ENCODE measurements around the gene CEBPE. TPM values are rescaled to one million over a fixed set of nuclear protein-coding genes. Genes with fewer than 3 reads are reported as not detected.

The CEBPE gene
- total RNA-seq (2014; rRNA removed; shearing (Covaris generic)) = not detected in 2 replicates

DNA sequence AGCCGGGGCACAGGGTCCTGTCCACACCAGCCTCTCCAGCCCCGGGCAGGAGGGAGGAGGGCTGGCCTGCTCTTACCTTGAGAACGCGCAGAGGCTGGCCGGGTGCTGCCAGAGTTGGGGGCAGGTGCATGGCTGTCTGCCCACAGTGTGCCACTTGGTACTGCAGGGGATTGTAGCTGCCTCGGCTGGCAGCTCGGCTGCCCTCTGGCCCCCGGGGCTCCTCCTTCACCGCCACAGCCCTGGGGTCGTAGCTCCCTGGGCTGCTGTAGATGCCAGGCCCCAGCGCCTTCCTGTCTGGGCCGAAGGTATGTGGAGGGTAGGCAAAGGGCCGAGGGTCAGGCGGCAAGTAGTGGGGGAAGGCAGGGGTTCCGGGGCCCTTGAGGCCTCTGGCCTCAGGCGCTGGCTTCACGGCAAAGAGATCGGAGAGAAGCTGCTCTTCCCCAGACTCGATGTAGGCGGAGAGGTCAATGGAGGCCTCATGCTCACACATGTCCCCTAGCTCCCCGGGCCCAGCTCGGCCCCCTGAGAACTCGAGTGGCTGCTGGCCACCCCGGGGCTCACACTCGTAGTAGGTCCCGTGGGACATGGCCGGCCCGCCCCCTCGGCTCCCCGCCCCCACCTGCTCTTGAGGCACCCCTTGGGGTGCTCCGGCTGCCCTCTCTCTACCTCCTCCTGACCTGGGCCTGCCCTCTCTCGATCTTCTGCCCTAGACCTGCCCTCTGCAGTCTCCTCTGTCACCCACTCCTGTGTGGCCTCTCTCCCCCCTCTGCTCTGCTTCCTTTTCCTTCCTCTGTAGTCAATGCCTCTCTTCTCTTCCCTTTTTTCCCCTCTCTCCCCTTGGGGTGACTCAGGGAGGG, at the start of gene CEBPE:
TSS of gene CEBPE (minus strand) at position 750 of the 857 bp plus-strand sequence. CDS start at position 586, 164 bp downstream.

DNA sequence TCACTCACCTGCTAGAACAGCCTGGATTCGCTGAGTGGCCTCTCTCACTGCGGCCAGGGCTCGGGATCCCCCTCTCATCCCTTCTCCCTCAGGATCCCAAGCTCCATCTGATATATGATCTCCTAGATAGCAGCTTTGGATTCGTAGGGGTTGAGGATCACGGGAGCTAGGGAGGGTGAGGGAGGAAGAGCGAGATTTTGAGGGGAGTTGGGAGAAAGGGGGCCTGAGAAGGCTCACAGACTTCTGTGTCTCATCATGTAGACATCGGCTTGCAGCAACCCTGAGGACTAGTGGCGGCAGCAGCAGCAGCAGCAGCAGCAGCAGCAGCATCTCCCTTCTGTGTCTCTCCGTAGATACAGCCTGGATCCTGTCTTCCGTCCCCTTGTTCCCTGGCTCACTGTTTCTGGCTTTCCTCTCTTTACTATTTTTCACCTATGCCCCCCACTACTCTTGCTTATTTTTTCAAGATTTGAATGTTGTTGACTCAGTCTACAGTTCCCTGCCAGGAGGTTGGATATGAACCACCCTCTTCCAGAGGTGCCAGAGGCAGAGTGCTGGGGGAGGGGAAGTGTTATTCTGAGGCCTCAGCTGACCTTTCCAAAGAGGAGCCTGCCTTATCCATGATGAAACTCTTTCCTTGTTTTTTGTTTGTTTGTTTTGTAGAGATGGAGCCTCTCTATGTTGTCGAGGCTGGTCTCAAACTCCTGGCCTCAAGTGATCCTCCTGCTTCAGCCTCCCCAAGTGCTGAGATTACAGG, 14.3 kb downstream of the CEBPE start, which contains the start of gene CIROP:
TSS of gene CIROP (minus strand) at position 399 of the 757 bp plus-strand sequence. CDS start at position 330, 69 bp downstream.

DNA sequence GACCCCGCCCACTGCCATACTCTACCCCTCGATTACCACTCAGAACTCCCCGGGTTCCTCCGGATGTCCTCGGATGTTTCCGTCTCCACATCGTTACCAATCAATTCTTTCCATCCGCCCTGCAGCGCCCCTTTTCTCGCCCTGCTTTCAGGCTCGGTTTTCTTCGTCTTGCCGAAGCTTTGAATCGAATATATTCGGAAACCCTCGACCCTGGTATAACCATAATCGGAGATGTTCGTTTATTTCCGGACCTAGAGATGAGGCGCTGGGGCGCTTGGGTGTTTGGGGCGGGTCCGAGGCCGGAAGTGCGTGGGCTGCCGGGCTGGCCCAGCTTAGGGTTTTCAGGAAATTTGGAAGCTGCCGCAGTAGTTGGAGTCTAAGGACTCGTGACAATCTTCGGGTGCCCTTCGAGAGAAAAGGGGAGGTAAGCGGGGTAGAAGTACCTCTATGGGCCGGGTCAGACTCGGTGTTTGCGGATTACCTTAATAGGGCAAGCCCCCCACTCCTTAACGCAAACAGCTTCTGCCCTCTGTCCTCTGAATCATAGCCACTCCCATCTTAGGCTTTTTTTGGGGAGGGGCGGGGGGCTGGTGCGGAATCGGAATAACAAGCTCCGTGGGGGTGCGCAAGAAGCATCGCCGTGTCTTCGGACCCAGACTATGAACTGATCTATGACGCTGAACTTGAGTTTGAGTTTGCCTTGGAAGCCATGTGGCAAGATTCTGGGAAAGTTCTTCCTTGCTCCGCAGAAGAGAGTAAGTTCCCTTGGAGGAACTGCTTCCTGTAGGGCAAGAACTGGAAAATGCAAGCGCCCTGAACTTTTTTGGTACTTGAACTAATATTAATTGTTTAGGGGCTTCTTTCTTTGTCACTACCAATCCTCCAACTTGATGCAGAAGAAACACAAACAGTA, 23.6 kb downstream of the CEBPE start, which contains the start of gene C14orf119:
TSS of gene C14orf119 (plus strand) at position 310 of the 913 bp plus-strand sequence. CDS start 2,154 bp downstream, outside the sequence.

DNA sequence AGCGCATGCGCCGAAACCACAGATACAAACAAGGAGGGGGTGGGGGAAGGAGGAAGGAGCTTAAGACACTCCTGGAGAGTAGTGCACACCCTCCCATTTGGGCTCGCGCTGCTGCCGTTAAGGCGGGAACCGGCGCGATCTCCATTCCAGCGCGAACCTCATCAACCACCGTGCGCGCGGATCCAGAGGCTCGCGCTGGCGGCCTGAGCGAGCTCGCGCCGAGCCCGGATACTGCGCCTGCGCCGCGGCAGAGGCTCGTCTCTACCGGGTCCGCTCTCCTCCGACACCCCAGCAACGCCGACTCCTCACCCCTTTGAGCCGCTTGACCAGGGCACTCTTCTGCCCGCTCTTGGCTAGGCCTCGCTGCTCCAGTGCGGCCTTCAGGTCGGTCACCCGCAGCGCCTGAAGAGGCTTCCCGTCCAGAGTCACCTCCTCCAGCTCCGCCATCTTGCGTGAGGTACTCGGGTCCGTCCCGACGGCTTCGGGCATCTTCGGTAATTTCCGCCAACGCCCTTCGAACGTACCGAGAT, 24.3 kb downstream of the CEBPE start, which contains the start of gene ACIN1:
TSS of gene ACIN1 (minus strand) at position 471 of the 530 bp plus-strand sequence. CDS start at position 447, 24 bp downstream.

Small RNA genes within 50 kb of the gene (small RNA-seq; reads per million reads assigned to genes)
- gene RNU6-1138P = not detected

Other genes starting within 250 kb of the CEBPE start
- 17.8 and 19.9 TPM in 2 replicates for gene LRP10, start 247.5 kb downstream of the CEBPE start, total RNA-seq (2014; rRNA removed; shearing (Covaris generic))
- gene REM2, start 236.0 kb downstream of the CEBPE start, total RNA-seq (2014; rRNA removed; shearing (Covaris generic)) = 0.11 and 0.57 TPM in 2 replicates
- gene RBM23, start 200.1 kb downstream of the CEBPE start, total RNA-seq (2014; rRNA removed; shearing (Covaris generic)) = 65.1 and 69.1 TPM in 2 replicates
- 49.0 and 68.4 TPM in 2 replicates for gene PRMT5, start 189.9 kb downstream of the CEBPE start, total RNA-seq (2014; rRNA removed; shearing (Covaris generic))
- 58.1 and 61.4 TPM in 2 replicates for gene HAUS4, start 162.2 kb downstream of the CEBPE start, total RNA-seq (2014; rRNA removed; shearing (Covaris generic))
- 63.6 and 64.3 TPM in 2 replicates for gene AJUBA, start 136.7 kb downstream of the CEBPE start, total RNA-seq (2014; rRNA removed; shearing (Covaris generic))
- gene C14orf93, start 109.1 kb downstream of the CEBPE start, total RNA-seq (2014; rRNA removed; shearing (Covaris generic)) = 11.6 and 13.6 TPM in 2 replicates
- 184 and 201 TPM in 2 replicates for gene PSMB5, start 84.4 kb downstream of the CEBPE start, total RNA-seq (2014; rRNA removed; shearing (Covaris generic))
- not detected in 2 replicates for gene PSMB11, start 77.0 kb downstream of the CEBPE start, total RNA-seq (2014; rRNA removed; shearing (Covaris generic))
- gene CDH24, start 61.7 kb downstream of the CEBPE start, total RNA-seq (2014; rRNA removed; shearing (Covaris generic)) = 7.8 and 8.1 TPM in 2 replicates
- 87.0 and 102 TPM in 2 replicates for gene ACIN1, start 24.1 kb downstream of the CEBPE start, total RNA-seq (2014; rRNA removed; shearing (Covaris generic))
- gene C14orf119, start 23.8 kb downstream of the CEBPE start, total RNA-seq (2014; rRNA removed; shearing (Covaris generic)) = 29.7 and 29.8 TPM in 2 replicates
- gene CIROP, start 14.3 kb downstream of the CEBPE start, total RNA-seq (2014; rRNA removed; shearing (Covaris generic)) = not detected in 2 replicates
- gene SLC7A8, start 64.4 kb upstream of the CEBPE start, total RNA-seq (2014; rRNA removed; shearing (Covaris generic)) = 1.0 TPM in 1 of 2 replicates, not detected in the other
- gene RNF212B, start 118.7 kb upstream of the CEBPE start, total RNA-seq (2014; rRNA removed; shearing (Covaris generic)) = not detected in 2 replicates
- 0.87 and 1.4 TPM in 2 replicates for gene HOMEZ, start 166.9 kb upstream of the CEBPE start, total RNA-seq (2014; rRNA removed; shearing (Covaris generic))
- gene PPP1R3E, start 183.6 kb upstream of the CEBPE start, total RNA-seq (2014; rRNA removed; shearing (Covaris generic)) = 1.9 and 2.3 TPM in 2 replicates
- gene BCL2L2, start 187.6 kb upstream of the CEBPE start, total RNA-seq (2014; rRNA removed; shearing (Covaris generic)) = 16.5 and 29.4 TPM in 2 replicates
- 61.8 and 73.0 TPM in 2 replicates for gene PABPN1, start 202.2 kb upstream of the CEBPE start, total RNA-seq (2014; rRNA removed; shearing (Covaris generic))
- 0.64 and 2.1 TPM in 2 replicates for gene SLC22A17, start 233.6 kb upstream of the CEBPE start, total RNA-seq (2014; rRNA removed; shearing (Covaris generic))
- not detected in 2 replicates for gene EFS, start 245.9 kb upstream of the CEBPE start, total RNA-seq (2014; rRNA removed; shearing (Covaris generic))